SK-N-MC (cell line): ENCODE measurements around the gene ARAF.

Source experiments
- DNase-seq: peaks from one replicate; pipeline ENCODE4 v3.0.0-alpha.2; 2011; ENCODE audit warnings: low read depth, low spot score
- H3K27ac ChIP-seq: fragments of 200-600 bp; sonication (generic); 2 replicates; pipeline ENCODE4 v1.5.1; 2016; ENCODE audit warnings: mixed run types
- H3K36me3 ChIP-seq: fragments of 200-600 bp; sonication (generic); 2 replicates; pipeline ENCODE4 v1.6.1; 2017; ENCODE audit warnings: antibody characterized with exemption, low read length, mixed read lengths; ENCODE audit not compliant: insufficient read depth
- H3K4me3 ChIP-seq: fragments of 200-600 bp; sonication (generic); 2 replicates; pipeline ENCODE4 v1.5.1; 2016
- H3K9ac ChIP-seq: fragments of 200-600 bp; sonication (generic); 2 replicates; pipeline ENCODE4 v1.8.0; 2017; ENCODE audit warnings: mixed run types, mixed read lengths; ENCODE audit not compliant: insufficient read length
- H3K9me3 ChIP-seq: fragments of 200-600 bp; sonication (generic); 2 replicates; pipeline ENCODE4 v1.6.1; 2017; ENCODE audit warnings: low read depth, mild to moderate bottlenecking, antibody characterized with exemption, low read length, moderate library complexity, mixed read lengths
- EZH2 ChIP-seq: fragments of 200-600 bp; sonication (generic); IDR thresholded peaks from one replicate; pipeline ENCODE4 v1.6.1; 2017; ENCODE audit warnings: antibody characterized with exemption
- FOXP2 ChIP-seq: optimal IDR thresholded peaks from 2 replicates; pipeline ENCODE3; 2011; ENCODE audit warnings: mild to moderate bottlenecking, moderate library complexity; ENCODE audit not compliant: insufficient read depth; ENCODE audit errors: extremely low read length, control extremely low read depth
- POLR2AphosphoS5 ChIP-seq: IDR thresholded peaks from 2 replicates; pipeline ENCODE4 v1.6.1; 2012; ENCODE audit warnings: mild to moderate bottlenecking, low read depth, low read length, borderline replicate concordance

ARAF gene

DNA sequence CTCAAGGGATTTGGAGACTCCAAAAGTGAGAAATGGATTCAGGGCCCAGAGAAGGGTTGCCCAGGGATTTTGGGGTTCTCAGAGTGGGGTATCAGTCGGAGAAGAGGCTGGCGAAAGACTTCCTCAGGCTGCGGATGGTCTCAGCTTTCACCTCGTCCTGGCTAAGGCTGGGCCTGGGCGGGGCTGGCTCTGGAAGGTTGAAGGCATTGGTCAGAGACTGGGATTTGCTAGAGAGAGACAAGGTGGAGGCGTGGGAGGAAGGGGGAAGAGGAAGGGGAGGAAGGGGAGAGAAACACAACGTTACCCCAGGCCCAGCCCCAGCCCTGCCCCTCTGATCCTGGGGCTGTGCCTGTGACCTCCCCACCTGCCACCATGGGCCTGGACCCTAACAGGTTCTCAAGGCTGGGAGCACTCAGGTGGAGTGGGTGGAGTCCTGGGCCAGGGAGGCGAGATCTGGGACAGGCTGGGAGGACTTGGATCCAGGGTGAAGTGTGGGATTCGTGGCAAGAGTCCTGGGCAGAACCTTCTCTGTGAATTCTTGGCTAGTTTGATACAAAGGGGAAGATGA lies 11.9 kb downstream of the ARAF start:
- TF ChIP-seq FOXP2: no peak
- no peak for TF ChIP-seq POLR2AphosphoS5
- TF ChIP-seq EZH2: no peak
- H3K27ac ChIP-seq: no peak overlapping the region
- peaks cover 24% of the 10 kb centered on the region; the same call in 1 of the 2 replicates for H3K36me3 ChIP-seq
- no peak overlapping the region for H3K9ac ChIP-seq
- DNase-seq: no peak
- no peak overlapping the region for H3K4me3 ChIP-seq
- no peaks in the 10 kb centered on the region for H3K9me3 ChIP-seq

DNA sequence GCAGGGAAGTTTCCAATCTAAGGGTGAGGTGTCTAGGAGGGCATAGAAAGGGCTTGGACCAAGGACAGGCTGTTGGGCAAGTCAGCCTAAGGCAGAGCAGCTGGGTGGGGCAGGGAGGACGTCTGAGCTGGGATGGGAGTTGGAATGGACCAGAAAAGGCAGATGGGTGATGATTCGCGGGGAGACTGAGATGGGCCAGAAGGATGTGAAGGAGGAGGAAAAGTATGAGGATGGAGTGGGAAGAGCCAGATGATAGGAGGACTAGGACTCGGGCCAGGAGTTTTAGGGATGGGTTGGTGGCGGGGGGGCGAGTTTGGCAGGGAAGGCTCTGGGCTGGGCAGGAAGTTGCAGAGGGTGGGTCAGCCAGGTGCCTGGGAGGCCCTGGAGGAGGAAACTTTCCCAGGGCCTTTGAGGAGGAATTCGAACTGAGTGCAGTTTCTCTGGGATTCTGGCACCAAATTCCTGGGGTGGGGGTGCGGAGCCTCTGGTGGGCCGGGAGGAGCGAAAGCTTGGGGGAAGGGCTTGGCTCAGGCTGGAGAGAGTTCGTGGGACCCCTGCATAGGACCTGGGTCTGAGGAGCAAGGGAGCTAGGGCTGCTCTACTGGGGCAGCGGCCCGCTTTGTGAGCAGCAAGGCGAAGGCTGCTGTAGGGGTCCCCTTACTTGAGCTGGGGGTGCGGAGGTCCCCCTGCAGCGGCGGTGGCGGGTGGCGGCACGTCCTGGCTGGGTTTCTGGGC lies 12.5 kb downstream of the ARAF start:
- peaks cover 18% of the 10 kb centered on the region; the same call in 1 of the 2 replicates for H3K36me3 ChIP-seq
- DNase-seq: no peak
- no peak overlapping the region for H3K27ac ChIP-seq
- H3K9me3 ChIP-seq: no peaks in the 10 kb centered on the region
- no peak for TF ChIP-seq EZH2
- no peak overlapping the region for H3K4me3 ChIP-seq
- no peak overlapping the region for H3K9ac ChIP-seq

DNA sequence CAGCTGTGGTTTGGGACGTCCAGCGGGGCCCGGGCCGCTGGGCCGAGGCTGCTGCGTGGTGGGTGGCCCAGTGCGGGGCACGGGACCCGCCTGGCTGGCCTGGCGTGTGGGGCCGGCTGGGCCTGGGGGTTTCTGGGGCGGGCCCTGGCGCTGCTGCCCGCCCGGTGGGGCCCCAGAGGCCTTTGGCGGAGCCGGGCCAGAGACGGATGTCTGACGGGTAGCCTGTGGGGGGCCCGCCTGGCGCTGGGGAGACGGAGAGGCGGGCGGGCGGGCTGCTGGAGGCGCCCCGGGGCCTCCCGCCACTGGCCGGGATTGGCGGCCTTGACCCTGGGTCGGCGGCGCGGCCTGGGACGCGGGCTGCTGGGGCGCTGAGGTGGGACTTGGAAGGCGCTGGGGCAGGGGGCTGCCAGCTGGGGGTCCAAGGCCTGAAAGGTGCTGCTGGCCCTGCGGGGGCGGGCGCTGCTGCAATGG lies 13.1 kb downstream of the ARAF start:
- no peak for DNase-seq
- Histone ChIP-seq H3K9me3 (no peaks in the 10 kb centered on the region), H3K27ac (no peak overlapping the region), H3K4me3 (no peak overlapping the region), H3K9ac (no peak overlapping the region), H3K36me3 (peaks cover 13% of the 10 kb centered on the region; the same call in 1 of the 2 replicates)
- no peak for TF ChIP-seq EZH2
- TF ChIP-seq POLR2AphosphoS5: no peak
- no peak for TF ChIP-seq FOXP2

DNA sequence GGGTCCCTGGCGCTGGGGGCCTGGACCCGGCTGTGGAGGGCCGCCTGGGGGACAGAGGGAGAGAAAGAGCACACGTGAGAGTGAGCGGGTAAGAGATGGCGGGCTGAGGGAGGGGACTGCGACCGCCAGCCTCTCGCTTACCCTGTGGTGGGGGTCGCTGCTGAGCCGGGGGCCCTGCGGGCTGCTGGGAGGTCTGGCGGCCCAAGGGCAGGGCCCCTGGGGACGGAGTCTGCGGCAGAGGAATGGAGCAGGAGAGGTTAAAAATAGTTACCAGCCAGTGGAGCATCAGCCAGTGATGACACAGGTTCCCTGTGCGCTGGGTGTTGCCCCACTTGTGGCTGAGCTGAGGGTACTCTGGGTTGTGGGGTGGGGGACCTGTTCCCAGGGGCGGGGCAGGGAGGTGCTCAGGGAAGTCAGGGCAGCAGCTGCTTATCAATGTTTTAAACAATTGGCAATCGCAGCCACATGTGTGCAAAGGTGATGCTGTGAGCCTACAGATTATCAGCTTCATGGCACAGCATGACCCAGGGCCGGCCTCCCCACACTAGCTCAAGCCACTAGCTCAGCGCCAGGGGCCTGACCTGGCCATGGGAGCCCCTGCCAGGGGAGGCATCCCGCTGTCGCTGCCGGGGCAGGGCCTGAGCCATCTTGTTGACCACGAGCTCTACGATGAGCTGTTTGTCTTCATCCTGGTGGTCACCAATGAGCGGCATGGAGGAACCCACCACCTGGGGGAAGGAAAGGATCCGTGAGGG lies 13.7 kb downstream of the ARAF start:
- Histone ChIP-seq H3K9me3 (no peaks in the 10 kb centered on the region), H3K27ac (no peak overlapping the region), H3K9ac (no peak overlapping the region), H3K36me3 (peaks cover 10% of the 10 kb centered on the region; the same call in 1 of the 2 replicates), H3K4me3 (no peak overlapping the region)
- DNase-seq: no peak
- TF ChIP-seq FOXP2 (no peak), POLR2AphosphoS5 (no peak), EZH2 (no peak)

DNA sequence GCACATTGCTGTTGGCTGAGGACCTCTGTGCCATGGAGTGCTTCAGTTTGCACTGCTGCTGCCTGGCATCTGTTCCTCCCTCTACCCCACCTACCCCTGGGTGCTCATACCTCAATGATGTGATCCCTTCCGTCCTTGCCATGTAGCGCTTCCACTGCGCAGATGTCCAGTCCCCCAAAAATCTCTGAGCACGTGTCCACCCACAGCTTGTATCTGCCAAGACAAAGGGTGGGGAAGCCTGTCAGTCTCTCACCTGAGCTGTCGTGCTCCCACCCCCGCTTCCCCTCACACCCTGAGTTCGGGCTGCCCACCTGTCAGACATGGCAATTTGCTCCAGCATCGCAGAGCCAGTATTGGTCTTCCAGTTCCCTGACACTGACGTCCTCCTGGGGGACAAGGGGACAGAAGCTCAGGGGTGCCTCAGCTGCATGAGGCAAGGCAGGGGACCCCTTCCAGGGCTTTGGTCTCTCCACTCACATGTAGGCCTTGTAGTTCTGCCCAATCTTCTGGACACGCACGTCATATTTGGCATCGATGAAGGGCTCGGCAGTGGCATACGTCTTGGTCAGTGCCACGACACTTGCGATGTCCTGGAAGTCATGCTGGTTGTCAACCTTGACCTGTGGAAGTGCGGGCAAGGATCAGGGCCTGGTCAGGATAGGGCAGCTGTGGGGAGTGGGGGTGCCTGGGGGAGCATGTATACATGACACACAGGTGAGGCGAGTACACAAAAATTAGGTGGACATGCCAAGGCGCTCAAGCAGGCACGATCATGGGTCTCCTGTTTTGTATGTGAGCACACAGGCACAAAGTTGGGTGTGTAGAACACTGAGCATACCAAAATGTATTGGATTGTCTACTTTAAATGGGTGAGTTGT lies 15.3 kb downstream of the ARAF start:
- no peak overlapping the region for H3K27ac ChIP-seq

DNA sequence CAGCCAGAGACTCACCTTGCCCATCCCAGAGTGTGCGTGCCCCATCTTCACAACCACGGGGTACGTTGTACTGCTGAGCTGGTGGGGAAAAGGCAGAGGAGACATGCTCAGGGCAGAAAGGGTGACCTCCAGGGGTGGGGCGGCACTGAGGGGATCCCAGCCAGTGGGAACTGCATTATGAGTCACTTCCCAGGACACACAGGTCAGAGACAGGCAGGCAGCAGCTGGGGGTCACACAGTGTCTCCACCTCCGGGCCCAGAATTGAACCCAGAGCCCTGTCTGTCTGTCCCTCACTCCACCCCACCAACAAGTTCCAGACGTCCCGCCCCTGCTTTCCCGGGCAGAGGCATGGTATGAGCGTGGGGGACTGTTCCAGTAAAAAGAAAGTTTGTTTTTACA lies 16.4 kb downstream of the ARAF start:
- DNase-seq: no peak
- Histone ChIP-seq H3K27ac (no peak overlapping the region), H3K4me3 (no peak overlapping the region), H3K9me3 (no peaks in the 10 kb centered on the region), H3K36me3 (no peaks in the 10 kb centered on the region), H3K9ac (no peak overlapping the region)
- TF ChIP-seq POLR2AphosphoS5 (no peak), EZH2 (no peak), FOXP2 (no peak)

More for the DNA sequence above, 15.3 kb downstream of the ARAF start:
- DNase-seq: no peak
- peaks cover 8% of the 10 kb centered on the region; the same call in 1 of the 2 replicates for H3K36me3 ChIP-seq
- H3K4me3 ChIP-seq: no peak overlapping the region
- H3K9ac ChIP-seq: no peak overlapping the region
- TF ChIP-seq EZH2 (no peak), FOXP2 (no peak)
- no peaks in the 10 kb centered on the region for H3K9me3 ChIP-seq

DNA sequence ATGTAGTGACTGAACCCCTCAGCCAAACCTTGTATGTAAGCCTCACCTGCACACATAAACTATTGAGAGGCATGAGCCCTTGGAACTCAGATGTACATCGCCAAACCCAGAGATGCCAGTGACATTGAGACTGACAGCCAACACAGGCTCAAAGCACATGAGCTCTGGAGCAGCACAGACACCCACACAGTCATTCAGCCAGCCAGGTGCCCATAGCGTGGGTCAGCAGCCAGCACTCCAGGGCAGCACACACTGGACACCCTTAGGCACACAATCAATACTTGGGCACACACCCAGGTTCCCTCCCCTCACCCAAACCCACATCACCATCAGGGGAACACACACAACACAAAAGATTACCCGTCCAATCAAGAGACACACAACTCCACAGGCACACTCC lies 16.9 kb downstream of the ARAF start:
- Histone ChIP-seq H3K9me3 (no peaks in the 10 kb centered on the region), H3K9ac (no peak overlapping the region), H3K27ac (no peak overlapping the region), H3K4me3 (no peak overlapping the region), H3K36me3 (no peaks in the 10 kb centered on the region)
- TF ChIP-seq POLR2AphosphoS5 (no peak), EZH2 (no peak), FOXP2 (no peak)
- DNase-seq: no peak

DNA sequence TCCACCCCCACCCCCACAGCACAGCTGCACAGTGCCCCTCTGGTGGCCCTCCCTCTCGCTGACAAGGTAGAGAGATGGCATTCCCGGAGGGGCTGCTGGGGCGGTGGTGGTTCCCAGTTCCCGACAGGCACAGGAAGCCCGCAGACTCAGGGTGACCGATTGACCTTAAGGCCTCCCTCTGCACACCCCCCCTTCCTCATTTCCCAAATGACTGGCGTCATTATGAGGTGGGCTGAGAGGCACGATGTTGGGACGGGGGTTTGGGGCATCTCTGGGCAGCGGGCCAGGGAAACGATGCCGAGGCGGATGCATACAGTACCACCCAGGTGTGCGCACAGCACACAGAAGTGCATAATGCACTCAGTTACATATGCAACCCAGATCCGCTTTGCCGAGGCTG lies 17.7 kb downstream of the ARAF start:
- H3K4me3 ChIP-seq: no peak overlapping the region
- no peak overlapping the region for H3K27ac ChIP-seq
- no peaks in the 10 kb centered on the region for H3K36me3 ChIP-seq
- no peak for TF ChIP-seq FOXP2
- TF ChIP-seq POLR2AphosphoS5: no peak
- TF ChIP-seq EZH2: no peak
- no peak for DNase-seq
- no peaks in the 10 kb centered on the region for H3K9me3 ChIP-seq
- H3K9ac ChIP-seq: no peak overlapping the region
